ES-I3 (cell line): ENCODE measurements around the gene ZNF774.
"Not testable (repeated sequence)": the region's sequence is repeated elsewhere in the genome, so short reads cannot be mapped to it uniquely, and the experiment has no call there.

Source experiments
- H3K36me3 ChIP-seq: 2 replicates; pipeline ENCODE4 v1.6.1; 2013; ENCODE audit warnings: mild to moderate bottlenecking, low read length, control low read depth, moderate library complexity; ENCODE audit not compliant: insufficient read depth
- H3K4me1 ChIP-seq: 2 replicates; pipeline ENCODE4 v1.6.1; 2013; ENCODE audit warnings: mild to moderate bottlenecking, control low read depth, low read length; ENCODE audit not compliant: insufficient read depth
- H3K9ac ChIP-seq: 2 replicates; pipeline ENCODE4 v1.6.1; 2013; ENCODE audit warnings: low read depth, mild to moderate bottlenecking, low read length, moderate library complexity
- H3K9me3 ChIP-seq: 2 replicates; pipeline ENCODE4 v1.6.1; 2013; ENCODE audit warnings: mild to moderate bottlenecking, low read length, moderate library complexity; ENCODE audit not compliant: control insufficient read depth, insufficient read depth

Gene ZNF774

GRCh38 chr15:90352107-90352893 is at the start of gene ZNF774:
ZNF774 (plus strand) TSS chr15:90352284; CDS start chr15:90354661, 2,377 bp downstream.
- Histone ChIP-seq H3K9ac (peak within 1 kb of the TSS; percentile 73), H3K9me3 (no peaks in the 10 kb centered on the region), H3K36me3 (no peaks in the 10 kb centered on the region), H3K4me1 (no peaks in the 10 kb centered on the region)

- not testable (repeated sequence) for H3K4me1 ChIP-seq, H3K36me3 ChIP-seq, H3K9me3 ChIP-seq, H3K9ac ChIP-seq
These were observed 46.7 kb upstream of the ZNF774 start for GRCh38 chr15:90305355-90305754.

GRCh38 chr15:90305932-90306331 is 46.2 kb upstream of the ZNF774 start:
- no peaks in the 10 kb centered on the region for H3K9me3 ChIP-seq
- H3K36me3 ChIP-seq, result no peaks in the 10 kb centered on the region
- peaks cover 8% of the 10 kb centered on the region; the same call in 1 of the 2 replicates for H3K4me1 ChIP-seq
- H3K9ac ChIP-seq, result no peak overlapping the region

- Histone ChIP-seq H3K4me1 (peaks cover 7% of the 10 kb centered on the region; the same call in 1 of the 2 replicates), H3K36me3 (no peaks in the 10 kb centered on the region), H3K9ac (no peak overlapping the region), H3K9me3 (no peaks in the 10 kb centered on the region)
These were observed 45.5 kb upstream of the ZNF774 start for GRCh38 chr15:90306560-90306959.

GRCh38 chr15:90307661-90308060 is 44.4 kb upstream of the ZNF774 start:
- Histone ChIP-seq H3K9me3 (no peaks in the 10 kb centered on the region), H3K36me3 (no peaks in the 10 kb centered on the region), H3K4me1 (no peaks in the 10 kb centered on the region), H3K9ac (no peak overlapping the region)

GRCh38 chr15:90309020-90309419 is 43.1 kb upstream of the ZNF774 start:
- H3K9me3 ChIP-seq, result no peaks in the 10 kb centered on the region
- no peaks in the 10 kb centered on the region for H3K4me1 ChIP-seq
- no peak overlapping the region for H3K9ac ChIP-seq
- H3K36me3 ChIP-seq, result no peaks in the 10 kb centered on the region

GRCh38 chr15:90315278-90315982 is 36.7 kb upstream of the ZNF774 start:
- H3K4me1 ChIP-seq, result no peaks in the 10 kb centered on the region

GRCh38 chr15:90316139-90316538 is 35.9 kb upstream of the ZNF774 start:
- Histone ChIP-seq H3K9ac (no peak overlapping the region), H3K9me3 (no peaks in the 10 kb centered on the region), H3K36me3 (no peaks in the 10 kb centered on the region)

More at GRCh38 chr15:90315278-90315982, 36.7 kb upstream of the ZNF774 start:
- H3K9ac ChIP-seq, result no peak overlapping the region
- no peaks in the 10 kb centered on the region for H3K36me3 ChIP-seq
- no peaks in the 10 kb centered on the region for H3K9me3 ChIP-seq

GRCh38 chr15:90318591-90318990 is 33.5 kb upstream of the ZNF774 start:
- no peaks in the 10 kb centered on the region for H3K4me1 ChIP-seq
- H3K9me3 ChIP-seq, result no peaks in the 10 kb centered on the region
- no peak overlapping the region for H3K9ac ChIP-seq
- no peaks in the 10 kb centered on the region for H3K36me3 ChIP-seq

More at GRCh38 chr15:90316139-90316538, 35.9 kb upstream of the ZNF774 start:
- H3K4me1 ChIP-seq, result no peaks in the 10 kb centered on the region

GRCh38 chr15:90320062-90320884 is 31.8 kb upstream of the ZNF774 start:
- Histone ChIP-seq H3K9ac (peak overlapping the region; percentile 23; the same call in 1 of the 2 replicates), H3K36me3 (no peaks in the 10 kb centered on the region), H3K4me1 (no peaks in the 10 kb centered on the region), H3K9me3 (no peaks in the 10 kb centered on the region)

- Histone ChIP-seq H3K9me3 (no peaks in the 10 kb centered on the region), H3K4me1 (no peaks in the 10 kb centered on the region), H3K9ac (no peak overlapping the region), H3K36me3 (no peaks in the 10 kb centered on the region)
These were observed 31.2 kb upstream of the ZNF774 start for GRCh38 chr15:90320885-90321278.

- no peak overlapping the region for H3K9ac ChIP-seq
- H3K9me3 ChIP-seq, result no peaks in the 10 kb centered on the region
- H3K4me1 ChIP-seq, result no peaks in the 10 kb centered on the region
- no peaks in the 10 kb centered on the region for H3K36me3 ChIP-seq
These were observed 29.5 kb upstream of the ZNF774 start for GRCh38 chr15:90322538-90322937.

- Histone ChIP-seq H3K9me3 (no peaks in the 10 kb centered on the region), H3K4me1 (no peaks in the 10 kb centered on the region), H3K36me3 (no peaks in the 10 kb centered on the region), H3K9ac (no peak overlapping the region)
These were observed 26.4 kb upstream of the ZNF774 start for GRCh38 chr15:90325726-90326125.

- Histone ChIP-seq H3K4me1 (no peaks in the 10 kb centered on the region), H3K9ac (no peak overlapping the region), H3K36me3 (no peaks in the 10 kb centered on the region), H3K9me3 (no peaks in the 10 kb centered on the region)
These were observed 25.6 kb upstream of the ZNF774 start for GRCh38 chr15:90326441-90326840.
